ENCODE results near the gene GPATCH8. TPM values are rescaled to one million over a fixed set of nuclear protein-coding genes. Genes with fewer than 3 reads are reported as not detected.
A peak's percentile ranks its signal among the peaks of the same experiment; 100 is the strongest.

The GPATCH8 gene
- total RNA-seq, 2 donors from 2014 or later: 25.7 to 33.9 TPM

DNA sequence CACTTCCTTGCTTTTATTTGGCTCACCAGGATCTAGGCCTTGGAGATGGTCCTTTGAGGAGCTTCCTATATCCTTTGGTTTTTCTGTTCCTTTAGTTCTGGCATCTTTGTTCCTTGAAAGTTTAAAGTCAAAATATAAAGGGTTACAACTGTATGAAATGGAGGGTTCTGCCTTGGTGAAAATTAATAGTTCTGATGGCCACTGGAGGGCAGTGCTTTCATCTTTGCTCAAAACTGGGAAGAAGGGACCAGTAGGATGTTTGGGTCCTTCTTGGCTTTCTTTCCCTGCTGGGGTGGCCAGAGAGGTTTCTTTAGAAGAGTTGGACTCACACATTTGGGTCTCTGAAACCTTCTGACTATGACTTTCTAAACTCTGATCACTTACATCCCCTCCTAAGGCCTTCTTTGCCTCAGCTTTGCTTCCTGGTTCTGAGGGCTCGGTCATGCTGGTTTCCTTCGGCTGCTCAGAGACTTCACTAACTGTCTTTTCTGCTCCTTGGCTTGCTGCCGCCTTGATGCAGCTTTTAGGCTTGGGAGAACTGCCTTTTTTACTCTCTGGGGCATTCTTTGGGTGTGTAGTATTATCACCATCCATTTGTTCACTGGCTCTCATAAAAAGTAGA lies 102.9 kb downstream of the GPATCH8 start:
- Histone ChIP-seq H3K9me3 (no peaks in the 10 kb centered on the region), H3K36me3 (replicated peaks in 1 of 2; ENCODE audit: insufficient read depth in 1 of 2, low read depth in 2 of 2) (peaks cover 8 to 11% of the 10 kb centered on the region in 2 donors), H3K4me3 (no peak overlapping the region), H3K4me1 (no peaks in the 10 kb centered on the region), H3K27ac (no peak overlapping the region), H3K27me3 (no peaks in the 10 kb centered on the region)
- DNase-seq (no peak), ATAC-seq (no peak)
- TF ChIP-seq, protein P1, sequence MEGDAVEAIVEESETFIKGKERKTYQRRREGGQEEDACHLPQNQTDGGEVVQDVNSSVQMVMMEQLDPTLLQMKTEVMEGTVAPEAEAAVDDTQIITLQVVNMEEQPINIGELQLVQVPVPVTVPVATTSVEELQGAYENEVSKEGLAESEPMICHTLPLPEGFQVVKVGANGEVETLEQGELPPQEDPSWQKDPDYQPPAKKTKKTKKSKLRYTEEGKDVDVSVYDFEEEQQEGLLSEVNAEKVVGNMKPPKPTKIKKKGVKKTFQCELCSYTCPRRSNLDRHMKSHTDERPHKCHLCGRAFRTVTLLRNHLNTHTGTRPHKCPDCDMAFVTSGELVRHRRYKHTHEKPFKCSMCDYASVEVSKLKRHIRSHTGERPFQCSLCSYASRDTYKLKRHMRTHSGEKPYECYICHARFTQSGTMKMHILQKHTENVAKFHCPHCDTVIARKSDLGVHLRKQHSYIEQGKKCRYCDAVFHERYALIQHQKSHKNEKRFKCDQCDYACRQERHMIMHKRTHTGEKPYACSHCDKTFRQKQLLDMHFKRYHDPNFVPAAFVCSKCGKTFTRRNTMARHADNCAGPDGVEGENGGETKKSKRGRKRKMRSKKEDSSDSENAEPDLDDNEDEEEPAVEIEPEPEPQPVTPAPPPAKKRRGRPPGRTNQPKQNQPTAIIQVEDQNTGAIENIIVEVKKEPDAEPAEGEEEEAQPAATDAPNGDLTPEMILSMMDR (IDR thresholded peaks at IDR 0.05): peak in 6 of 7 experiments; percentile 13 to 42 (median 26)
- TF ChIP-seq POLR2A (IDR thresholded peaks at IDR 0.05): no peak
- 92 to 93% methylated on average over 3 of the region's 3 CpGs for WGBS, 2 donors
- intact Hi-C loops (cut with DNase I): no loop called here

DNA sequence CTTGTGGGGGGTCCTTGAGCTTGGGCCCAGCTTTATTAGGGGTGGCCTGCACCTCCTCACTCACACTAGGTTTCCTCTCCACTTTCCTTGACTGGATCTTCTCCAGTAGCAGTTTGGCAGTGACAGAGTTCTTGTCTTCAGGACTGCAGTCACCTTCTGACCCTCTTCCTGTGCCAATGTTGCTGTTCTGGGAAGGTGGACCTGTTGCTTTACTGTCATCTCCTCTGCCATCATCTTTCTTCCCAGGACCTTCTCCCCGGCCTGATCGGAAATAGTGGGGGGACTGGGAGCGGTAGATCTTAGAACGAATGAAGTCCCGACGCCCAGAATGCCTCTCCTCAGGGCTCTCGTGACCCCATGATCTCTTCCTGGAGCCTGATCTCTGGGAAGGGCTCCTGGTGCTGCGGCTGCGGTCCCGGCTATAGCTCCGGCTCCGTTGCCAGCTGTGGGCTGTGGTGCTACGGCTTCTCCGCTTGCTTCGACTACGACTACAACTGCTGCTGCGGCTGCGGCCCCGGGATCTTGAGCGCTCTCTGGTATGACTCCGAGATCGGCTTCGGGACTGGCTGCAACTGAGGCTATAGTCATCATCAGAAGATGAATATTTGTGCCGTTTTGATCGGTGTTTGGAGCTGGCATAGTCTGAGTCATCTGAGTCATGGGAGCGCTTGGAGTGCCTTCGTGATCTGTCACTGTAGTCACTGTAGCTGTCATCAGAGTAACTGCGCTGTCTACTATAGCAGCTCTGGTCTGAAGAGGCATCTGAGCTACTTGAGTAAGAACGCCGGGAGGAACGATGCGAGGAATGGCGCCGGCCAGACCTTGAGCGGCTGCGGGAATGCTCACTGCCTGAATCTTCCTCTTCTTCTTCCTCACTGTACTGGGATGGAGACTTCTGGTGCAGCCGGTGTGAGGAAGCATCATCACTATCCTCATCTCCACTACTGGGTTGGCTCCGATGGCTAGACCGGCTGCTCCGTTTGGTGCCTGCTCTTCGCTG lies 104.2 kb downstream of the GPATCH8 start:
- H3K9me3 ChIP-seq: no peaks in the 10 kb centered on the region
- H3K27ac ChIP-seq: no peak overlapping the region
- no peak for ATAC-seq
- H3K27me3 ChIP-seq: no peaks in the 10 kb centered on the region
- 94 to 96% methylated on average over 23 to 41 of the region's 41 CpGs for WGBS, 2 donors
- no peak overlapping the region for H3K4me3 ChIP-seq
- DNase-seq: no peak
- TF ChIP-seq, protein P1 (IDR thresholded peaks at IDR 0.05): no peak
- TF ChIP-seq POLR2A (IDR thresholded peaks at IDR 0.05): no peak
- H3K4me1 ChIP-seq: no peaks in the 10 kb centered on the region
- intact Hi-C loops (cut with DNase I): no loop called here
- peaks cover 8 to 11% of the 10 kb centered on the region in 2 donors for H3K36me3 ChIP-seq (replicated peaks in 1 of 2; ENCODE audit: insufficient read depth in 1 of 2, low read depth in 2 of 2)

DNA sequence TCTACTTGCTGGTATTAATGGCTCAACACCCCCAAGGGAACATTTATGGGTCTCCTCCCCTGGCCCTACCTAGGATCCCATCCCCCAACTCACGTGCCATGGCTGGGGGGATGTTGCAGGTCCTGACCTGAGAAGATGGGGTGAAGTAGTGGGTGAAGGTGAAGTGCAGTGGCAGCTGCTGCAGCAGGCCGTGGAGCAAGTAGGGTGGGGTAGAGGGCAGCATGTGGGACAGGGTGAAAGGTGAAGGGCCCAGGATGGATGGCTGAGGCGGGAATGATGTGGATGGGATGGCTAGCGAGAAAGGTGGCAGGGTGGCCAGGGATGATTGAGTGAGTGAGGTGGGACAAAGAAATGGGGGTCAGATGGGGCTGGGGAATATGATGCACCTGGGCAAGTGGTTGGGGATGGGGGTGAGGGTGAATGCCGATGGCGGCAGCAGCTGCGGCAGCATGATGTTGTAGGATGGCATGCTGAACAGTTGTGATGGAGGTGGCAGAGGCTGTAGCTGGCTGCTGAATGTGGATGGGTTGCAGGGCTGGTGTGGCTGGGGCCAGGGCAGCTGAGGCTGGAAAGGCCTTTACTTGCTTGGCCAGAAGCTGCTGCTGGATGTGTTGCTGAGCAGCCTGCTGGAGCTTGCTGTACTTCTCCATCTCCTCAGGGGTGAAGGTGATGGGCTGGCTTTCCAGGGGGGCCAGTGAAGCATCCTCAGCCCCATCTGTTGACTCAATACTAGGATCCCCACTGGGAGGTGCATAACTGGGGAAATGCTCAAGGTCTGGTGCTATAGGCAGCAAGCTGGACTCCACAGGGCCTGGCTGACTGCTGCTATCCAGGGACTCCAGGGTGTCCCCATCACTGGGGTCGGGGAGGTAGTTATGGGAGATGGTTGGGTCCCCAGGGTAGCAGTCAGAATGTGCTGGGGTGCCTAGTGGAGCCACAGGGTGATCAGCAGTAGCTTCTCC lies 105.4 kb downstream of the GPATCH8 start:
- no peak overlapping the region for H3K4me3 ChIP-seq
- ATAC-seq (no peak), DNase-seq (no peak)
- H3K9me3 ChIP-seq: no peaks in the 10 kb centered on the region
- H3K27ac ChIP-seq: no peak overlapping the region
- H3K27me3 ChIP-seq: no peaks in the 10 kb centered on the region
- intact Hi-C loops (cut with DNase I): no loop called here
- peaks cover 8 to 11% of the 10 kb centered on the region in 2 donors for H3K36me3 ChIP-seq (replicated peaks in 1 of 2; ENCODE audit: insufficient read depth in 1 of 2, low read depth in 2 of 2)
- no peaks in the 10 kb centered on the region for H3K4me1 ChIP-seq
- TF ChIP-seq POLR2A (IDR thresholded peaks at IDR 0.05): no peak
- TF ChIP-seq, protein P1 (IDR thresholded peaks at IDR 0.05): no peak
- WGBS, 2 donors: 92 to 95% methylated on average over 7 to 8 of the region's 8 CpGs

DNA sequence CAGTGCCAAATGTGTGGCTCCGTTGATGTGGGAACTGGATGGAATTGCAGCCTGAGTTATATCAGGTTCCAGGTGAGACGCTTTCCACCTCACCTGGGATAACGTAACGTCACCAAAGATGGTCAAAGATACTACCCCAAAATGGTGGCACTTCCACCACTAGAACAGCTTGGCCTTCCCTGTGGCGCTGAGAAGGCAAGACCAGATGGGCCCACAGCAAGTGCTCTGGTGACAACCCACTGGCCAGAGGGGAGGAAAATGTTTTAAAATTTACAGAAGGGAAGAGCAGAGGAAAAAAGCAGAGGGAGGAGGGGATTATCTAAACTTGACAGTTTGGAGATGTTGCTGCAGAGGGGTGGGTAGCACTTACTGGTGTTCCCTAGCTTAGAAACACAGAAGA lies 106.3 kb downstream of the GPATCH8 start:
- no peaks in the 10 kb centered on the region for H3K27me3 ChIP-seq
- no peaks in the 10 kb centered on the region for H3K4me1 ChIP-seq
- peaks cover 8 to 11% of the 10 kb centered on the region in 2 donors for H3K36me3 ChIP-seq (replicated peaks in 1 of 2; ENCODE audit: insufficient read depth in 1 of 2, low read depth in 2 of 2)
- H3K9me3 ChIP-seq: no peaks in the 10 kb centered on the region
- H3K27ac ChIP-seq: no peak overlapping the region
- intact Hi-C loops (cut with DNase I): no loop called here
- DNase-seq (no peak), ATAC-seq (no peak)
- TF ChIP-seq POLR2A (IDR thresholded peaks at IDR 0.05): no peak
- TF ChIP-seq, protein P1 (IDR thresholded peaks at IDR 0.05): no peak
- H3K4me3 ChIP-seq: no peak overlapping the region
- 84 to 91% methylated on average over 5 of the region's 5 CpGs for WGBS, 2 donors

Data from body of pancreas (tissue), 4 donors.